Peyer's patch (tissue), 4 donors: ENCODE measurements around the gene SLC66A3. TPM values are rescaled to one million over a fixed set of nuclear protein-coding genes. Genes with fewer than 3 reads are reported as not detected.

Experiments
- DNase-seq, 3 donors: peaks; one replicate each; pipeline ENCODE4 v3.0.0-alpha.2; 2017 to 2019
- H3K27ac ChIP-seq, 4 donors: fragments of 200-600 bp; sonication (generic); one replicate each; pipeline ENCODE4 v1.5.1; 2016 to 2019
- H3K27me3 ChIP-seq, 2 donors: fragments of 200-600 bp; sonication (generic); one replicate each; pipeline ENCODE4 v1.5.1; 2019
- H3K36me3 ChIP-seq, 3 donors: fragments of 200-600 bp; sonication (generic); one replicate each; pipeline ENCODE4 v1.5.1; 2016 to 2019
- H3K4me1 ChIP-seq, 4 donors: fragments of 200-600 bp; sonication (generic); one replicate each; pipeline ENCODE4 v1.5.1; 2016 to 2019
- H3K4me3 ChIP-seq, 4 donors: fragments of 200-600 bp; sonication (generic); 1 replicate in 3 of 4; 2 replicates in 1 of 4; pipeline ENCODE4 v1.5.1; 2016 to 2019; ENCODE audit warnings: mild to moderate bottlenecking in 1 of 4
- H3K9me3 ChIP-seq, 4 donors: fragments of 200-600 bp; sonication (generic); one replicate each; pipeline ENCODE4 v1.5.1; 2016 to 2019; ENCODE audit warnings: mild to moderate bottlenecking in 1 of 4
- CTCF ChIP-seq, 6 experiments: fragments of 450-650 bp in 4 of 6; fragments of 200-600 bp in 2 of 6; sonication (generic) in 1 of 6; IDR thresholded peaks; one replicate each; pipeline ENCODE4 v1.5.1; 2017 to 2019; ENCODE audit warnings: antibody characterized with exemption in 6 of 6, mild to moderate bottlenecking in 3 of 6, moderate library complexity in 1 of 6
- POLR2A ChIP-seq, 2 donors: fragments of 450-650 bp; IDR thresholded peaks; one replicate each; pipeline ENCODE4 v1.5.1; 2017; ENCODE audit warnings: antibody characterized with exemption in 2 of 2, mild to moderate bottlenecking in 2 of 2, moderate library complexity in 2 of 2
- total RNA-seq, 4 donors: library from RNA; depleted of rRNA; stranded (reverse); fragments of >200 nt; gene quantifications; one replicate each; pipeline ENCODE4 v1.1.0, GENCODE V29; 2016

The SLC66A3 gene
- total RNA-seq, 4 donors from 2014 or later: 18.4 to 53.6 (median 31.8) TPM

DNA sequence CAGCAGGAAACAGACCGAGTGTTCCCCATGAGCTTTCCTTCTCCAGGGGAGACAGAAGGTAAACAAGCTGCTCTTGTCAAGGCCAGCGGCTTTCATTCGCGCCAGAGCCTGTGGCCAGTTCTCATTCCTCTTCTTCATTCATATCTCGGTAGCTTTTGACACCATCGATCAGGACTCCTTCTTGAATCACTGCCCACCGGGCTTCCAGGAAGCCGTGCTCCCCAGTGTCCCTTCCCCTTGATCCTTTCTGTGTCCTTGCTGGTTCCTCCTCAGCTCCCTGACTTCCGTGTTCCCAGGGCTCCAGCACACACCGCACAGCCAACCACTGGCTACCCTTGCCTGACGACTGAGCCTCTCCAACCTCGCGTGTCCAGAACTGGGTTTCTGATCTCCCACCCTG, 14.1 kb downstream of the SLC66A3 start:
- no peak for DNase-seq
- TF ChIP-seq POLR2A (IDR thresholded peaks at IDR 0.05) (no peak), CTCF (IDR thresholded peaks at IDR 0.05) (no peak)
- no peaks in the 10 kb centered on the region for H3K36me3 ChIP-seq
- no peak overlapping the region for H3K4me3 ChIP-seq
- H3K4me1 ChIP-seq: no peaks in the 10 kb centered on the region
- H3K27ac ChIP-seq: no peak overlapping the region
- no peaks in the 10 kb centered on the region for H3K27me3 ChIP-seq
- no peaks in the 10 kb centered on the region for H3K9me3 ChIP-seq

DNA sequence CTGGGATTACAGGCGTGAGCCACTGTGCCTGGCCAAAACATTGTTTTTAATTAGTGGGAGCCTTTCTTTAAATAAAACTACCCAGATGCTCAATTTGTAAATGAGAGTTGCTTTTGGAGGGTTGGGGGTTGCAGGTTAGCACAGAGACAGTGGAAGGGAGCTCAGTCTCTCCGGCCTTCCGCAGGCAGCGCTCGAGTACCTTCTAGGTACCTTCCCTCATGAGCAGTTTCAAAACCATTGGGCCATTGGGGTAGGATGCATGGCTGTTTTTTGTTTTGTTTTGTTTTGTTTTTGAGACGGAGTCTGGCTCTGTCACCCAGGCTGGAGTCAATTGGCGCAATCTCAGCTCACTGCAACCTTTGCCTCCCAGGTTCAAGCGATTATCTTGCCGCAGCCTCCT, 19.0 kb downstream of the SLC66A3 start:
- DNase-seq: no peak
- no peaks in the 10 kb centered on the region for H3K4me1 ChIP-seq
- no peaks in the 10 kb centered on the region for H3K9me3 ChIP-seq
- H3K36me3 ChIP-seq: no peaks in the 10 kb centered on the region
- no peak for TF ChIP-seq CTCF (IDR thresholded peaks at IDR 0.05)
- TF ChIP-seq POLR2A (IDR thresholded peaks at IDR 0.05): no peak
- no peak overlapping the region for H3K4me3 ChIP-seq
- H3K27ac ChIP-seq: no peak overlapping the region
- H3K27me3 ChIP-seq: no peaks in the 10 kb centered on the region

DNA sequence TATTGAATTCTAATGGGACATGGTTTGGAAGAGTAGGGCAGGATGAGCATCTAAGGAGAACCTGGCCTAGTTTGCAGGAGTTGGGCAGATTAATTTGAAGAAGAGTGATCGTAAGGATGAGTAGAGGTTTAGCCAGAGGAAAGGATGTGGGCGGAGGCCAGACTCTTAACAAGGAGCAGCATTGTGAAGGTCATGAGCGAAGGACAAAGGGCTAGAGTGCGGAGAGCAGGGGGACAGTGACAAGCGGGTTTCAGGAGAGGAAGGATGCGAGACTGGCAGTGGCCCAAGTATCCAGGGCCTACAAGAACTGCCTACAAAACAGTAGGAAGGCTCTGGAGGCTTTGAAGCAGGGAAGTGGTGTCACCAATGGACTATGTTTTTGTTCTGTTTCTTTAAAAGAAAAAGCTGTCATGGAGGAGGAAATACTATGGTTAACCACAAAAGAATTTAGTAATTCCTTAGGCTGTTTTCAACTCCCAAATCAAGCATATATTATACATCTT, 20.1 kb downstream of the SLC66A3 start:
- no peaks in the 10 kb centered on the region for H3K9me3 ChIP-seq
- TF ChIP-seq POLR2A (IDR thresholded peaks at IDR 0.05) (no peak), CTCF (IDR thresholded peaks at IDR 0.05) (no peak)

DNA sequence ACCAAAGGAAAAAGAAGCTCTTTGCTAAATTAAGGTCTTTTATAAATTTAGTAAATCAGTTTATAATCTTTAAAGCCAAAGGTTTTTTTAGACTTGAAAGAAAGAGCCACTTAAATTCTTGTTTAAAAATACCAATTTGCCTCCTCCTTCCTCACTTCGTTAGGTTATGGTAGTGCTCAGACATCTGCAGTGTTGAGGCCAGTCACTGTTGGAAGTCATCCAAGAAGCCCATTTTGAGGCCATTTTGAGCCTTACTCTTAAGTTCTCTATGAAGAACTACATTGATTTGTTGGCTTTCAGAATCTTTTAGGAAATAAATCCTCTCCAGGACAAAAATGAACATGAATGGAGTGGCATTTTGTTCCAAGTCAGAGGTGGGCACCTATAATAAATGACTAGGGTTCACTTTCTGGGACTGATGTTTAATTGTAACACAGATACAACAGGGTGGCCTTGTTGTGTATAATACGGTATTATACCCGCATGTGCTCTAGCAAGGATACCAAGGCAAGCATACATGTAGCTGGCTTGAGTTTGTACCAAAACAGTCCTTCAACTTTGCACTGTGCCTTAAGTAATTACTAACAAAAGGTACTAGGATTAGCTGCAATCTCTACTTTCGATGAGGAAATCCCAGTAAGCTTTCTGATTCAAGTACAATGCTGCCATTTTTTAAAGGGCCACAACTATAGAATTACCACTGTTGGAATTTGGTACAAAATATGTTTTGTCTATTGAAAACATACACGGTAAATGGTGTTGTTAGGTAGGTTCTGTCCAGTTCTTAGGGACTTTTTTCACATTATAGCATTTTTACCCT, 22.8 kb downstream of the SLC66A3 start:
- Histone ChIP-seq H3K27ac (no peak overlapping the region), H3K4me1 (no peaks in the 10 kb centered on the region)

More for the DNA sequence above, 20.1 kb downstream of the SLC66A3 start:
- Histone ChIP-seq H3K4me3 (no peak overlapping the region), H3K27me3 (no peaks in the 10 kb centered on the region), H3K27ac (peak overlapping the region in 1 of 4 donors; percentile 17), H3K4me1 (no peaks in the 10 kb centered on the region), H3K36me3 (peaks cover 0 to 5% (median 0%) of the 10 kb centered on the region in 3 donors)
- no peak for DNase-seq

DNA sequence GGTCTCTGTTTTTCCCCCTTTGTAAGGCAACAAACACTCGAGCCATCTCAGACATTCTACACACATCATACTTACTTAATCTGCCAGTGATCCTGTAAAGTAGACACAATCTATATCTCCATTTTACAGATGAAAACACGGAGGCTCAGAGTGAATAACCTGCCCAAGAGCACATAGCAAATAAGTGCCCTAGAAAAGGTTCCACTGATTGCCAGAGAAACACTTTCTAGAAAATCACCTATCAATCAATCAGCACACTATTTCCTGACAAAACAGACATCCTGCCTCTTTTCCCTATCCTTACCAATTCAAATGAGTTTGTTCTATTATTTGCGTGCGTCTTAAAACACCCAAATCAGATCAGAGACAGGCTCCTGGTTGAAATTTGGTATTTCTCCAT, 23.9 kb downstream of the SLC66A3 start:
- Histone ChIP-seq H3K4me1 (no peaks in the 10 kb centered on the region), H3K27ac (no peak overlapping the region), H3K4me3 (no peak overlapping the region), H3K9me3 (no peaks in the 10 kb centered on the region), H3K36me3 (peaks cover 0 to 28% (median 0%) of the 10 kb centered on the region in 3 donors), H3K27me3 (no peaks in the 10 kb centered on the region)
- TF ChIP-seq POLR2A (IDR thresholded peaks at IDR 0.05) (no peak), CTCF (IDR thresholded peaks at IDR 0.05) (no peak)
- DNase-seq: no peak

More for the DNA sequence above, 22.8 kb downstream of the SLC66A3 start:
- H3K4me3 ChIP-seq: no peak overlapping the region
- H3K27me3 ChIP-seq: no peaks in the 10 kb centered on the region
- no peak for TF ChIP-seq CTCF (IDR thresholded peaks at IDR 0.05)
- no peak for TF ChIP-seq POLR2A (IDR thresholded peaks at IDR 0.05)
- DNase-seq: no peak
- no peaks in the 10 kb centered on the region for H3K9me3 ChIP-seq
- H3K36me3 ChIP-seq: peaks cover 0 to 19% (median 0%) of the 10 kb centered on the region in 3 donors
